HG03460 (cell line): ENCODE data around the gene TTC13.
A peak's percentile ranks its signal among the peaks of the same experiment; 100 is the strongest.

Experiments used
- ATAC-seq: cut with Tn5 transposase; IDR thresholded peaks from one replicate; pipeline ENCODE4 v1.9.1; 2021; ENCODE audit not compliant: unreplicated experiment

Gene TTC13

GRCh38 chr1:230877146-230877923 is 101.3 kb downstream of the TTC13 start:
- ATAC-seq = no peak

GRCh38 chr1:230876660-230877059 is 102.0 kb downstream of the TTC13 start:
- ATAC-seq = no peak

GRCh38 chr1:230875370-230875769 is 103.3 kb downstream of the TTC13 start:
- no peak for ATAC-seq

GRCh38 chr1:230870916-230871315 is 107.7 kb downstream of the TTC13 start:
- no peak for ATAC-seq

- ATAC-seq = no peak
Observed at GRCh38 chr1:230869500-230869899, 109.2 kb downstream of the TTC13 start.

GRCh38 chr1:230868736-230869385 is 109.8 kb downstream of the TTC13 start:
- ATAC-seq = peak; percentile 36

- peak; percentile 82 for ATAC-seq
Observed at GRCh38 chr1:230867903-230868735, 110.5 kb downstream of the TTC13 start, which contains the start of gene C1orf198. Gene C1orf198, minus strand, starts transcription at chr1:230868521. Its CDS starts 9 bp downstream, at chr1:230868512.

- ATAC-seq = no peak
Observed at GRCh38 chr1:230867101-230867902, 111.4 kb downstream of the TTC13 start.

- ATAC-seq = no peak
Observed at GRCh38 chr1:230866171-230867070, 112.2 kb downstream of the TTC13 start.

- ATAC-seq = no peak
Observed at GRCh38 chr1:230865062-230865817, 113.4 kb downstream of the TTC13 start.

- ATAC-seq = no peak
Observed at GRCh38 chr1:230864441-230864840, 114.2 kb downstream of the TTC13 start.

- ATAC-seq = no peak
Observed at GRCh38 chr1:230863449-230863848, 115.2 kb downstream of the TTC13 start.

GRCh38 chr1:230861970-230862595 is 116.6 kb downstream of the TTC13 start:
- ATAC-seq = no peak

- ATAC-seq = no peak
Observed at GRCh38 chr1:230861489-230861888, 117.2 kb downstream of the TTC13 start.

- no peak for ATAC-seq
Observed at GRCh38 chr1:230860617-230861384, 117.9 kb downstream of the TTC13 start.

- no peak for ATAC-seq
Observed at GRCh38 chr1:230858918-230859729, 119.5 kb downstream of the TTC13 start.
